Activated naive CD4-positive, alpha-beta T cell (primary cell): Measurements from ENCODE around the gene RGSL1.

Source experiments
- DNase-seq, 4 experiments: peaks; one replicate each; lab custom pipeline; 2025; lab: John Stamatoyannopoulos, UW

RGSL1 gene

DNA sequence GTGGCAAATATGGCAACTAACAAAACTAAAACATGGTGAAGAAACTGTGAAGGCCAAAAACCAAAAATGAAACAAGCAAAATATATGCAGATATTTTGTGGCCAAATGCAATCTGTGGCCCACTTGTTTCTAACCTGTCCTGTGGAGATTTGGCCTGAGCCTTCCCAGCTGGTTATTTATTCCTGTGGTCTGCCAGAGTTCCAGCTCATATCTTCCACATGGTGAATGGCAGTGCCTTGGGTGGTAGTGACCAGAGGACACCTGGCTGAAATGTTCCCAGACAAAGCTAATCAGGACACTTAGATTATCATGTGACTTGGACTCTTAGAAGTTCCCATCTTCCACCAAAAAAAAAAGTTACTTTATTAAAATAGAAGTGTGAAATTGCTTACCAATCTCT, 99.4 kb downstream of the RGSL1 start:
- no peak for DNase-seq

DNA sequence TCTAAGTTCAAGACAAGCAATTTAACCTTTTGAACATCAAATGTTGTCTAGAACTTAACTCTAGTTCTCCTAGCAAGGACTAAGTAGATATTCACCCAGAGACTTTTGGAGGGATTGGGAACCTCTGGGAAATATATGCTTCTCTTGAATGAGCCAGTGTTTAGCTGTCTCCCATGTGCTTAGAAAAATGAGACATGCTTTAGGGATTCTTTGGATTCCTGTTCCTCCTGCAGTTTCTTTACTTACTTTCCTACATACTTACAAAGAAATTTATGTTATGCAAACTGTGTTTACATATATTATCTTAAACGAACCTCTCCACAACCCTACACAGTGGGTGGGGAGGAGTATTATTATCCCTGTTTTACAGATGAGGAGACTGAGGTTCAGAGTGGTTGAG, 99.9 kb downstream of the RGSL1 start:
- no peak for DNase-seq

DNA sequence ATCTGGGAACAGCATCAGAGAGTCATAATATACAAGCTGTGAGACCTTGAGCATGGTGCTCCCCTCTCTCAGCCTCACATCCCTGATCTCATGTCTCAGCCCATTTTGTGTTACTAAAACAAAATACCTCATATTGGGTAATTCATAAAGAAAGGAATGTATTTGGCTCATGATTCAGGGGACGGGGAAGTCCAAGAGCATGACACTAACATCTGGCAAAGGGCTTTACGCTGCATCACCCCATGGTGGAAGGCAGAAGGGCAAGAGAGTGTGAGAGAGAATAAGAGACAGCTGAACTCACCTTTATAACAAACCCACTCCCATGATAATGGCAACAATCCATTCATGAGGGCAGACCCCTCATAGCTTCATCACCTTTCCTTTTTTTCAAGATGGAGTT, 102.6 kb downstream of the RGSL1 start:
- DNase-seq = no peak

DNA sequence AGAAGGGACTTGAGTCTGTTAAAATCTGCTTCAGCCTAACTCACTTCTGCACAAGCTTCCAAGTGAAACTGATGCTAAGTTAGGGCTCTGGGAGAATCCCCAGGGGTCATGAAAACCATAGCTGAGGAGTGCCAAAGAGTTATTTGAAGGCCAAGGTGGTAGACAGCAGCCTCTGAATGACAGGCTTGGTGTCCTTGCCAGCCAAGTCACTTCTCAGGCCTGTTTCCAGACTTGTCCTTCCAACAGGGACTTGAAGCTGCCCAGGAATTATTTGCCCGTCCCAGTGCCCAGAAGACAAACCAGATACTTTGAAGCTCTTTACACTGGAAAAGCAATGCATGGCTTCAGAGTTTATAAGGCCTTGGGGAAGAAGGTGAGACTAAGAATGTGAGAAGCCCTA, 105.5 kb downstream of the RGSL1 start:
- DNase-seq = no peak

DNA sequence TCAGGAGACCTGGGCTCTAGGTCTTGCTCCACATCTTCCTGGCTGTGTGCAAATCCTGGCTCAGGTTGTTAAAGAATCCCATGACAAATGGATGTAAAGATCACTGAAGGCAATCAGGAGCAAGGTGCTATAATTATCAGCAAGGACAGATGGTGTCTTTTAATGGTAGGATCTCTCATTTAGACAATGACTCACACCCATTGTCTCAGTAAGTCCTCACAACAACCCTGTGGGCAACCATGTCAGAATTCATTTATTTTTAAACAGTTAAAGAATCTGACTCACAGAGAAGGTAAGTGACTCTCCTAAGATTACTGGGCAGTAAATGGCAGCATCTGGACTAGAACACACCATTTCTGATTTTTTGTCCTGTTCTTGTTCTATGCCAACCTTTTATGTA, 106.3 kb downstream of the RGSL1 start:
- no peak for DNase-seq

DNA sequence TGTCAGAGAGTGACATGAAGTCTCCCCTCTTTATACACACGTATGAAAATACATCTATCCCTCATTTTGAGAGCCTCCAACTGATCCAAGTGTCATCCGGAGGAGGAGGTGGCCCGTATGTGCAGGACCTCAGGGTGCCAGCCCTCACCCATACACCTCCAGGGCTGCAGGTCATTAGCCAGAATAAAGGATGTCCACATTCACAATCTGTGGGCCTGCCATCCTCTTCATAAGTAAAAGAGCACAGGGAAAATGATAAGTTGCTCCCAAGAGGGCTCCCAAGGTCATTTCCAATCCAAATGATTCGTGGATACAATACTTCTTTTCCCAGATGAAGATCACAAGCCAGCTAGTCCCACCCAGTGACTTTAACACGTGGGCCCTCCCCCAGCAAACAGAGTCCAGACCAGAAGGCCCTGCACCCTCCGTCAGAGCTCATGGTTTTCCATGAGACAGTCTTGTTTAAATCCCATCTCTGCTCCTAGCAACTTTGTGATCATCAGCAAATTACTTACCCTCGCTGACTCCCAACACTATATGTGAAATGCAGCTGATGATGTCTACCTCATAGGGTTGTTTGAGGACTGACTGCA, 110.5 kb downstream of the RGSL1 start:
- no peak for DNase-seq

DNA sequence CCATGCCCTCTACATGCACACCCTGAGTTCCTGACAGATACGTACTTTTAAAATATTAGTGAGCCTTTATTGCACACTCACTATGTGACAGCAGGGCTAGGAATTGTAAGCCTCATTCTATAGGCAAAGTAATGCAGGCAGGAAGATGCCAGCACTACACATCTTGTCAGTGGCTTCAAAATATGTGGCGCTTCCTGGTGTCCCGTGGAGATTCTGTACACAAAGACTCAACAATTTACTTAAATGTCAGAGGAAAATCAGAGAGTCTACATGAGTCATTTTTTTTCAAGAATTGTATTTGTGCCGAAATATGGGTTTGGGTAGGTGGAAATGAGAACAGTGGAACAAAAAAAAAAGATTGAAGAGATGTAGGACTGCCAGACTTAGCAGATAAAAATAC, 111.5 kb downstream of the RGSL1 start:
- DNase-seq = no peak

DNA sequence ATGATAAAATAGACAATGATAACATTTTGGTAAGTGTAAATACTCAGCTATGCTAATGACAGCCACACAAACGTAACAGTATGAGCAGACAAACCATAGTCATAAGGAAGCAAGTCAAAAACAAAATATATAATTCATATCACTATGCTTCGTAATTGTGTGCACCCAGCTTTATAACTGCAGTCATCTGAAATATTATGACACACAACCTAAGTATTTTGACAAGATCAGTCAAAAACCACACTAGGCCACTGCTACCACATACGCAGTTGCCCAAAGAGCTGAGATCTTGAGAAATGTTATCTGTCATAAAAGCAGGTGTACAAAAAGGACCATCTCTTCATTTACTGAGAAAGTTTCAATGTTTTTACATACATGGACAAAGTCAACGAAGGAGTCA, 113.1 kb downstream of the RGSL1 start:
- DNase-seq = no peak

DNA sequence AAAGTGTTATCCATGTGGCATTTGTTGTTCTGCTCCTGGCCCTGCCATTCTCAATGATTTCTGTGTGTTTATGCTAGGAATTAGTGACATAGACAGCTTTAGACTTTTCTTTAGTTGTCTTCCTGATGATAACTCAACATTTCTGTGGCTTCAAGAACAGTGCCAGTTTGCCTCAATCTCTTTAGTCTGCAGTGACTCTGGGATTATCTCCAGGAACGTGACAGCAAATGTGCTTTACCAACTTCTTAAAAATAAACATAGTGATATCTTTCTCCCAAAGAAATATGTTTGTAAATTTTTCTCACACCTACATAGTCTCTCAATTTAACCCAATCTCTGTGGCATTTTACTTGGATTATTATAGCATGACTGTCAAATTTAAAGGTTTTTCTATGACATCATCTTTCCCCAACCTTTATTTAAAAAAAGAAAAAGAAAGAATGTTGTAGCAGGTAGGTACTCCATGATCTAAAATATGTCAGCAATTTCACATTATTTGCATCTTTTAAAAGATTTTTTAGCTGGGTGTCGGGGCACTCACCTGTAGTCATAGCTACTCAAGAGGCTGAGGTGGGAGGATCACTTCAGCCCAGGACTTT, 114.6 kb downstream of the RGSL1 start:
- no peak for DNase-seq

DNA sequence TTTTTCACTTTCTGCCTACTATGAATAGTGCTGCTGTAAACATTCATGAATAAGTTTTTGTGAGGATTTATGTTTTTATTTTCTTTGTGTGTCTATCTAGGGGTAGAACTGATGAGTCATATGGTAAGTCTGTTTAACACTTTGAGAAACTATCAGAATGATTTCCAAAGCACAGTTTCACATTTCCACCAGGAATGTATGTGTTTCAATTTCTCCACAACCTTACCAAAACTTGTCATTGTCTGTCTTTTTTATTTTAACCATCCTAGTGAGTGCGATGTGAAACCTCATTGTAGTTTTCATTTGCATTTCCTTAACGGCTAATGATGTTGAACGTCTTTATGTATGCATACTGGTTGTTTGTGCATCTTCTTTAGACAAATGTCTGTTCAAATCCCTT, 115.6 kb downstream of the RGSL1 start:
- no peak for DNase-seq

DNA sequence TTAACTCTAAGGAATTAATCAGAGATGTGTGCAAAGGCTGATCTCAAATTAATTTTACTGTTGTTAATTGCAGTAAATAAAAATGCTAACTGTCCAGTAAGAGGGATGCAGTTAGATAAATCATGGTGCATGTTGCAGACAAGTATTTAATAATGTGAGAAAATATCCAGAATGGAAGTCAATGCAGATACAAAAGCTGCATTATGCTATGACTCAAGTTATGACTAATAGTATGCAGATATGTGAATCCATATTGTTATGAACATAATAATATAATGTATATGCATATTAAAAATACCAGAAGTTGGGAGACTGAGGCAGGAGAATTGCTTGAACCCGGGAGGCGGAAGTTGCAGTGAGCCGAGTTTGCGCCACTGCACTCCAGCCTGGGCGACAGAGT, 117.7 kb downstream of the RGSL1 start:
- DNase-seq = no peak

DNA sequence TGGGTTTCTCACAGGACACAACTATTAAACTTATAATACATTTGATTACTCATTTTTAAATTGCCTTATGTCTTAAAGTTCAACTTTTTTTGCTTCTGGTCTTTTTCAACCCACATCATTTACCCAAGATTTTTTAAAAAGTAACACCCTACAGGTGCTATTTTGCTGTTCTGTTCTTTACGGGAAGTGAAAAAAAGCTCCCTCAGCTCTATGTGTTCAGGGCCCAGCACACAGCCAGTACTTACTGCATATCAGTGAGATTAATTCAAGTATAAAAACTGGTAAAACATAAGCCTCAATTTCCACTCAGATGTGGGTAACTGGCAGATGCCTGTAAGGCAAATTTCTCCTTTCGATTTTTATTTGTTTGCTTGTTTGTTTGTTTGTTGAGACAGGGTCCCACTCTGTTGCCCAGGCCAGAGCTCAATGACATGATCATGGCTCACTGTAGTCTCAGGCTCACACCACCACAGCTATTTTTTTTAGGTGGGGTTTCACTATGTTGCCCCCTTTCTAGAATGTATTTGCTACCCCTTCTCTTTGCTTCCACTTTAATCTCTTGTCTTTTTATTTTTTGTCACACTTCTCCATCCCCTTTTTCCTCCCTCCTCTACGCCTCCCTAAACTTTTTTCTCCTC, 118.8 kb downstream of the RGSL1 start:
- DNase-seq = no peak

DNA sequence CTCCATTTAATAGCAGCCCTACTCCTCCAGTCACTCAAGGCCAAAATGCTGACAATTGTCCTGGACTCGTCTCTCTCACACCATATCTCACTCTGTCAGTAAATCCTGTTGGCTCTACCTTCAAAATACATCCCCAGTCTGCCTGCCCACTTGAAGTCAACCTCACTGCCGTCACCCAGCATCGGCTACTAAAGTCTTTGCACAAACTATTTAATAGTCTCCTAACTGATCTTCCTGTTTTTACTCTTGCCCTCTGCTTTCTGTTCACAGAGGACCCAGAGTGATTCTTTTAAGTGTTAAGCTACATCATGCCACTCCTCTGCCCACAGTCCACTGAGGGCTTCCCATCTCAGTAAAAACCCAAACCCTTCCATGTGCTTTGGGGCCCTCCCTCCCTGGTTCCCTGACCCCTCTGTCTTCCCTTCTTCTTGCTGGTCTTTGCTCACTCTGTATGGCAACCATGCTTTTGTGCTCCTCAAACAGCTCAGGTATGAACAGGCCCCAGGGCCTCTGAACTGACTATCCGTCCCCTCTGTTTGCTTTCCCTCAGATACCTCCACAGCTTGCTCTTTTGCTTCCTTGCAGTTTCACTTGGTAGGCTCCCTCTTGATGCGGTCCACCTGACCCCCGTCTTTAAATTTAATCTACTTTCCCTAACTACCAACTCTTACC, 120.1 kb downstream of the RGSL1 start:
- no peak for DNase-seq

DNA sequence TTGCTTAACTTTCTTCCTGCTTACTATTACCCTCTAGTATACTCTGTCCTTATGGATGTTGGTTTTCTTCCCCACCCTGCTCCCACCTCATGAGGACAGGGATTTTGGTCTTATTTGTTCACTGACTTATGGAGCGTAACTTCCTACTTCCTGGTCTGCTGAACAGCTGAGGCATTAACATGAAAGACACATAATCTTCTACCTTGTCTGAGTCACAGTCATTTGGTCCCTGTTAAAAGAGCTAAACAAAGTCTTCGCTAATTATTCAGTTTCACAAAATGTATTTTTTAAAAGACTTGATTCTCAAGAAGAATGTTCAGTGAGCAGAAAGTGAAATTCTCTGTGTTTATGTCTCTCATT, 120.6 kb downstream of the RGSL1 start:
- DNase-seq = no peak

DNA sequence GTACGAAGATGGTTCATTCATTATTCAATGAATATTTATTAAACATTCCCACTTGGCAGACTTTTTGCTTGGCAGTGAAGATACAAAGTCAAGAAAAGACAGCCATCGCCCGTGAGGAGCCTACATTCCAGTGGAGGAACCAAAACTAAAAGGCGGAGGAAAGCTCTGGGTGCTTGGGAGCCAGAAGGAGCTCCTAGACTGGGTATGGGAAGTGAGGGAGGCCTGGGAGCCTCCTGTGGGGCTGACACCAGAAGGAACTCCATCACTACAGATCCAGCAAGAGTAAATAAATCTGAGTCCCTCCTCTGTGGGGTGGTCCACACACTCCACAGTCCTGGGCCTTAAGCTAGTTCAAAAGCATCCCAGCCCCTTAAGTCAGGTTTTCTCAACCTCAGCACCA, 124.2 kb downstream of the RGSL1 start:
- no peak for DNase-seq

DNA sequence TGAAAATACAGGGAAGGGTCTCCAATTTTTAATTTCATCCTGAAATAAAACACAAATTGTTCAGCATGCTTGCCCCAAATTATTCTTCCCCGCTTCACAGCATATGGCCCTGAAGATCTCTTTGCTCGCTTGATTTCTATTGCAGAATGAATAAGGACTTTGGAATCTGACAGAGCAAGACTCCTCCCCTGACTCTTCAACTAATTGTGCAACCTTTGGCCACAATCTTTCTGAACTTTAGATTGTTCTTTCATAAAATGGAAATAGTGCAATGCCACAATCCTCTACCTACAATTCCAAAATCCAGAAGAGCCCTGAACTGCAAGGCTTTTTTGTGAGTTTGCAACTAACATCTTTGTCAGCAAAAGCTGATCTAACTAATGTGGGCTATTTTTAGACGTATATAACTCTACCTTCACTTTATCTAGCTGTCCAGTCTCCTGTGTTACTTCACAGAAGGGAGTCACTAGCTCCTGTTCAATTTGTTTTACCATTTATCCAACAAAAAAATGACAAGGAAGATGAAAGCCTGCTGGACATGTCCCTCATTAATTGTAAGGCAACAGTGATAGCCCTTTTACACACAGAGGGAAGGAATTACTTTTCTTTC, 125.7 kb downstream of the RGSL1 start:
- DNase-seq = no peak

DNA sequence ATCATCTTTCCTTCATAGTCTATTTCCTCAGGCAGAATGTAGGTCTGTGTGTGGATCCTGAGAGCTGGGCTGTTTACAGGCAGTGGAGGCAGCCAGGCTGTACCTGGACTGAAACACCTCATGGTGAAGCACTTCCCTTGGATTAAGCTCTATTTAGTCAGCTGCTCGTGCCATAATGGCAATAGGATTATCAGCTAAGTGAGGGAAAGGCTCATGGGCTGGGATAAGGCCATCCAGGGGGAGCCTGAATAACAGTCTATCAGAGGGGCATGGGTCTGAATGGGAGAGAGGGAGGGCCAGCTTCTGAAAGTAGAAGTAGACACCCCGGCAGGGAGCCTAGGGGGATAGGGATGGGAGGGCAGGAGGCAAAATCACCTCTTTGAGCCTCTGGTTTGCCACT, 130.8 kb downstream of the RGSL1 start:
- DNase-seq = no peak

DNA sequence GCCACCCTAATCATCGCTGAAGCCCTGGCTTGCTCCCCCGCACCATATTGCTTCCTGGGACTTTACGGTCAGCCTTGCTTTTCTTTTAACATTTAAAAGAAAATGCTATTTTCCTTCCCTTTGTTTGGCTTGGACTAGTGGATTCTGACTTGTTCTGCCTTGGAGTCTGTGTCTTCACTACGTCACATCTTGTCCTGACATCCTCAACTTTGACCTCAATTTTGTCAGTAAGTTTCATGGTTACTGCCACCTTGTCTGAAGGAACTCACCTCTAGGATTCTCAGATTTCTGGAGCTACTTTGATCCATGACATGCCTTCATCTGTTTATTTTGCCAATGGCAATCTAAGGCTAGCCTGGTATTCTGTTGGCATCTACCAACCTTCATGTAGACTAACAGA, 134.8 kb downstream of the RGSL1 start:
- DNase-seq = no peak

DNA sequence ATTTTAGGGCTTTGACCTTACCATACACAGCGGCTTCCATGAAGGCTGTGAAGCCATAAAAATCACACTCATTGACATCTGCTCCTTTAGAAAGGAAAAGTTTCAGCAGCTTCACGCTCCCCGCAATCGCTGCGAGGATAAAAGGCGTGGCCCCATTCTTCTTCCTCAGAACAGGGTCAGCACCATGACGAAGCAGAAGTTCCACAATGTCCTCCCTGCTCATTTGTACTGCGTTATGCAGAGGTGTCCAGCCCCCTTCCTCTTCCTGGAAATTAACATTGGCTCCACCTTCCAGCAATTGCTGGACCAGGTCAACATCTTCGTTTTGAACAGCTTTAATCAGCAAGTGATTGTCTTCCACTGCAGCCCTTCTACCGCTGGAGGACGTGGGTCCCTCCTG, 136.4 kb downstream of the RGSL1 start:
- DNase-seq = no peak

DNA sequence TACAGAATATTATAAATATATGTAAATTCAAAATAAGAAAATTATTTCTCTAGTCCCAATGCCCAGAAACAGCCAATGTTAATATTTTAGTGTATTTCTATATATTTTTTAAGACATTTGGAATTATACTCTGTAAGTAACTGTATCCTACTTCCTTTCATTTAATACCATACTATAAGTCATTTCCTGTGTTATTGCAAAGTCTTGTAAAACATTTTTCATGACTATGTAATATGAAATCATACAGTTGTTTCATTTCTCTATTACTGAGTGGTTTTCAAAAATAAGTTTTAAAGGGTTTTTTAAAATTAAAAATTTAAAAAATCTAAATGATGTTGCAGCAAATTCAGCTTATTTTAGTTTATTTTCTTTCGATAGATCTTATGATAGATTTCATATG, 137.1 kb downstream of the RGSL1 start:
- no peak for DNase-seq

DNA sequence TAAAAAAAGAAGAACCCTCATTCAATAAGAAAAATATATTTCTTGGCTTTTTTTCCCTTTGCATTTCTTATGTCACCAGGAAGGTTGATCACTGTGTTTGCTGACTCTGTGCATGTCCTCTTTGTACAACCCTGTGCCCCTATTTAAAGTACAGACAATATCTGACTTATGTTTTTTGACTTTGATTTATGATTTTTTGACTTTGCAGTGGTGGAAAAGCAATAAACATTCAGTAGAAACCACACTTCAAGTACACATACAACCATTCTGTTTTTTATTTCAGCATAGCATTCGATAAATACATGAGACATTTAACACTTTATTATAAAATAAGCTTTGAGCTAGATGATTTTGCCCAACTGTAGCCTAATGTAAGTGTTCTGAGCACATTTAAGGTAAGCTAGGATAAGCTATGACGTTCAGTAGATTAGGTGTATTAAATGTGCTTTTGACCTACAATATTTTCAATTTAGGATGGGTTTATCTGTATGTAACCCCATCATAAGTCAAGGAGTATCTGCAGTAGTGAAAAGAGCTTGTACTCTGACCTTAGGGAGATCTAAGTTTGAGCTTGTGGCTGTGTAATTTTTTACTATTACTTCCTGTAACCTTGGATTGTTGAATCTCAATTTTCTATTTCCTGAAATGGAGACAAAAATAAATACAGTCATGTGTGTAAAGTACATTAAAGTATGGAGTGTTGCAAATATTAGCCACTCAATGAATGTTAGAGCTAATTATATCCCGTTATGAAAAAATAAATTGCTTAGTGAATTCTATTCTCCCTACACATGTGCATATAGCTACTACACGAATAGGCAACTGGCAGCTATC, 137.9 kb downstream of the RGSL1 start:
- no peak for DNase-seq
